Natural killer cell treated with Interleukin-12 subunit alpha and Interleukin-12 subunit beta and Interleukin-15 and Interleukin-18, amount 100 ng/mL, for 72 hours (primary cell): ENCODE data around the gene ZNF571. TPM values are rescaled to one million over a fixed set of nuclear protein-coding genes. Genes with fewer than 3 reads are reported as not detected.

Source experiments
- total RNA-seq, 2 donors: library from RNA; stranded (reverse); gene quantifications; one replicate each; pipeline ENCODE4 v1.2.3, GENCODE V29; 2022

The ZNF571 gene
- total RNA-seq, 2 donors from 2014 or later = 2.0 to 4.2 TPM

Other genes starting within 250 kb of the ZNF571 start
- 1 to 10 TPM; 5.6 to 6.7 TPM for gene ZNF527, start 223.7 kb downstream of the ZNF571 start, total RNA-seq
- 1 to 10 TPM; 3.6 to 6.2 TPM for gene ZNF569, start 127.3 kb downstream of the ZNF571 start, total RNA-seq
- 1 to 10 TPM; 3.6 to 7.1 TPM for gene ZNF570, start 125.4 kb downstream of the ZNF571 start, total RNA-seq
- gene ZNF793, start 87.9 kb downstream of the ZNF571 start, total RNA-seq = 1 to 10 TPM; 4.1 to 4.7 TPM
- 1 to 10 TPM; 1.2 to 2.3 TPM for gene ZNF540, start 84 bp upstream of the ZNF571 start, total RNA-seq
- gene ZFP30, start 60.7 kb upstream of the ZNF571 start, total RNA-seq = 10 to 100 TPM in 1 of 2 donors, 1 to 10 TPM in 1; 9.7 to 16.1 TPM
- gene ZNF607, start 125.0 kb upstream of the ZNF571 start, total RNA-seq = 1 to 10 TPM; 5.6 to 7.8 TPM
- gene ZNF573, start 184.8 kb upstream of the ZNF571 start, total RNA-seq = 10 to 100 TPM in 1 of 2 donors, 1 to 10 TPM in 1; 6.2 to 15.0 TPM